Gastrocnemius medialis (tissue), 4 donors: ENCODE results near the gene TMEFF1. TPM values are rescaled to one million over a fixed set of nuclear protein-coding genes. Genes with fewer than 3 reads are reported as not detected.

Experiments
- ATAC-seq, 2 donors: fragments of 150-250 bp; one replicate each; pipeline ENCODE4 v1.9.1; 2016
- DNase-seq, 2 donors: peaks; one replicate each; pipeline ENCODE4 v3.0.0-alpha.2; 2019
- H3K27ac ChIP-seq, 4 donors: fragments of 200-600 bp; sonication (generic); 1 replicate in 1 of 4; 2 replicates in 3 of 4; pipeline ENCODE4 v1.5.1; 2016 to 2018; ENCODE audit warnings: mild to moderate bottlenecking in 2 of 4, moderate library complexity in 1 of 4
- H3K27me3 ChIP-seq, 3 donors: fragments of 200-600 bp; sonication (generic) in 2 of 3; 1 replicate in 1 of 3; 2 replicates in 2 of 3; pipeline versions ENCODE4 v1.5.1 to v1.6.0; 2016 to 2019; ENCODE audit warnings: mild to moderate bottlenecking in 1 of 3, moderate library complexity in 1 of 3
- H3K36me3 ChIP-seq, 2 donors: fragments of 200-600 bp; sonication (generic) in 1 of 2; one replicate each; pipeline ENCODE4 v1.5.1; 2017 to 2018
- H3K4me1 ChIP-seq, 2 donors: fragments of 200-600 bp; sonication (generic) in 1 of 2; one replicate each; pipeline ENCODE4 v1.5.1; 2016 to 2017; ENCODE audit warnings: mild to moderate bottlenecking in 2 of 2
- H3K4me3 ChIP-seq, 4 donors: fragments of 200-600 bp; sonication (generic) in 3 of 4; 1 replicate in 1 of 4; 2 replicates in 3 of 4; pipeline ENCODE4 v1.5.1; 2016 to 2019; ENCODE audit warnings: mild to moderate bottlenecking in 2 of 4
- H3K9me3 ChIP-seq, 3 donors: fragments of 200-600 bp; sonication (generic) in 2 of 3; 1 replicate in 1 of 3; 2 replicates in 2 of 3; pipeline ENCODE4 v1.5.1; 2016 to 2019
- POLR2A ChIP-seq, 2 donors: fragments of 450-650 bp; IDR thresholded peaks; one replicate each; pipeline ENCODE4 v1.6.1; 2017; ENCODE audit warnings: antibody characterized with exemption in 2 of 2, mild to moderate bottlenecking in 2 of 2, moderate library complexity in 2 of 2
- in situ Hi-C, 4 donors: fragments of 200-750 bp; cut with MboI; loops; one replicate each; pipeline versions ENCODE4 v1.15.0 to v1.8.0; 2017; ENCODE audit warnings: low sequenced_read_pairs in 4 of 4
- intact Hi-C: fragments of 100-400 bp; cut with DNase I; formaldehyde crosslinking; loops from one replicate; pipeline ENCODE4 v1.15.1; 2023; ENCODE audit warnings: low total_unique reads
- total RNA-seq, 4 donors: library from RNA; depleted of rRNA; stranded (reverse); fragments of >200 nt; gene quantifications; one replicate each; pipeline versions ENCODE4 v1.1.0 to v1.2.3, GENCODE V29; 2016
- TF ChIP-seq, protein P1 (sequence below), 5 experiments: fragments of 450-650 bp in 3 of 5; fragments of 200-600 bp in 2 of 5; sonication (generic) in 2 of 5; IDR thresholded peaks in 4 of 5; conservative IDR thresholded peaks in 1 of 5; 1 replicate in 4 of 5; 2 replicates in 1 of 5; pipeline ENCODE4 v1.5.1; 2016 to 2019; ENCODE audit warnings: antibody characterized with exemption in 5 of 5, mild to moderate bottlenecking in 3 of 5, moderate library complexity in 3 of 5

The TMEFF1 gene
- total RNA-seq, 4 donors from 2014 or later: not detected

DNA sequence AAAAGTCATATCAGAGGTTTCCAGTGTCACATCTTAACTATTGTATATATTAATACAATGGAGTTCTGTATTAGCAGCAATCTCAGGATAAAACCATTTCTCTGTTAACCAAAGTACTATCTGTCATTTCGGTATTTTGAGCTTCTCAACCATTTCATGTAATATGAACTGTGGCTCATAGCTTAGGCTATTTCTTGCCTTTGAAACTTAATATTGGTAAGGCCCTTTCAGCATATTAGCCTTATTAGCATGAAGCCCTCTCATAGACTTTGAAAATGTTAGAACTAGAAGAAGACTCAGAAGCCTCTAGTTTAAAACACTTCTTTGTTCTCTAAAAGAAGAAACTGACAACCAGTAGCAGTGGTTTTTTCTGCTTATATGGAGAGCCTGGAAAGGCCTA is 105.7 kb downstream of the TMEFF1 start:
- Histone ChIP-seq H3K4me3 (peak overlapping the region; percentile 44 to 60 (median 54)), H3K4me1 (peaks cover 34 to 45% of the 10 kb centered on the region in 2 donors), H3K9me3 (no peaks in the 10 kb centered on the region), H3K36me3 (no peaks in the 10 kb centered on the region), H3K27me3 (no peaks in the 10 kb centered on the region), H3K27ac (peak overlapping the region; percentile 80 to 94 (median 88))
- DNase-seq (no peak), ATAC-seq (no peak)
- TF ChIP-seq POLR2A (IDR thresholded peaks at IDR 0.05): no peak
- TF ChIP-seq, protein P1, sequence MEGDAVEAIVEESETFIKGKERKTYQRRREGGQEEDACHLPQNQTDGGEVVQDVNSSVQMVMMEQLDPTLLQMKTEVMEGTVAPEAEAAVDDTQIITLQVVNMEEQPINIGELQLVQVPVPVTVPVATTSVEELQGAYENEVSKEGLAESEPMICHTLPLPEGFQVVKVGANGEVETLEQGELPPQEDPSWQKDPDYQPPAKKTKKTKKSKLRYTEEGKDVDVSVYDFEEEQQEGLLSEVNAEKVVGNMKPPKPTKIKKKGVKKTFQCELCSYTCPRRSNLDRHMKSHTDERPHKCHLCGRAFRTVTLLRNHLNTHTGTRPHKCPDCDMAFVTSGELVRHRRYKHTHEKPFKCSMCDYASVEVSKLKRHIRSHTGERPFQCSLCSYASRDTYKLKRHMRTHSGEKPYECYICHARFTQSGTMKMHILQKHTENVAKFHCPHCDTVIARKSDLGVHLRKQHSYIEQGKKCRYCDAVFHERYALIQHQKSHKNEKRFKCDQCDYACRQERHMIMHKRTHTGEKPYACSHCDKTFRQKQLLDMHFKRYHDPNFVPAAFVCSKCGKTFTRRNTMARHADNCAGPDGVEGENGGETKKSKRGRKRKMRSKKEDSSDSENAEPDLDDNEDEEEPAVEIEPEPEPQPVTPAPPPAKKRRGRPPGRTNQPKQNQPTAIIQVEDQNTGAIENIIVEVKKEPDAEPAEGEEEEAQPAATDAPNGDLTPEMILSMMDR (IDR thresholded peaks at IDR 0.05 in 4 of 5, conservative IDR thresholded peaks at IDR 0.05 in 1 of 5): no peak
- intact Hi-C loops: loop anchor here (5.0 kb wide), 2 partner anchors 226 to 1221 kb away; partner anchors contain the start of gene TEX10
- in situ Hi-C loops: loop anchor here in 1 of 4 donors (25.0 kb wide), 1 partner anchor 141 kb away; the partner anchor contains the start of gene MSANTD3

DNA sequence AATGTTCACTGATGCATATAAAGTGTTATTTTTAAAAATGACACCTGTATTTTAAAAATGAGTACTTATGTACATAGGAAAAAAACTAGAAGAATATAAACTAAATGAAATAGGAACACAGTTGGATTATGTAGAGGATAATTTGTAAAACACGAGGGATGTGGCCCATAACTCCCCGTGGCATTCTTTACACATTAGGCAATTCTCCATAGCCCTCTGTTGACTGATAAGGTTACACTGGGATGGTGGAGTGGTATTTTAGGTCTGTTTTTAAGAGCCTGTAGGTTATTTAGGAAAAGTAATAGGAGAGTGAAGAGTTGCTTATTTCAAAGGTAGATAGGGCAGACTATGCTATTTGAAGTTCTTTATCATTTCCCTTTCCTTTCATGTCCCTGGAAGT is 106.7 kb downstream of the TMEFF1 start:
- TF ChIP-seq, protein P1 (IDR thresholded peaks at IDR 0.05 in 4 of 5, conservative IDR thresholded peaks at IDR 0.05 in 1 of 5): no peak
- TF ChIP-seq POLR2A (IDR thresholded peaks at IDR 0.05): no peak
- ATAC-seq: no peak
- Histone ChIP-seq H3K36me3 (no peaks in the 10 kb centered on the region), H3K4me3 (peak overlapping the region; percentile 44 to 60 (median 54)), H3K27me3 (no peaks in the 10 kb centered on the region), H3K27ac (peak overlapping the region; percentile 80 to 94 (median 88)), H3K9me3 (no peaks in the 10 kb centered on the region), H3K4me1 (peaks cover 41 to 55% of the 10 kb centered on the region in 2 donors)
- in situ Hi-C loops: loop anchor here in 3 of 4 donors (10.0 to 25.0 kb wide), 3 partner anchors 135 to 145 kb away; partner anchors contain the start of gene MSANTD3 (in 1 of the 3)
- DNase-seq: no peak
- intact Hi-C loops: loop anchor here (2.0 to 5.0 kb wide), 4 partner anchors 139 to 1222 kb away; partner anchors contain the start of genes MSANTD3 and TEX10

DNA sequence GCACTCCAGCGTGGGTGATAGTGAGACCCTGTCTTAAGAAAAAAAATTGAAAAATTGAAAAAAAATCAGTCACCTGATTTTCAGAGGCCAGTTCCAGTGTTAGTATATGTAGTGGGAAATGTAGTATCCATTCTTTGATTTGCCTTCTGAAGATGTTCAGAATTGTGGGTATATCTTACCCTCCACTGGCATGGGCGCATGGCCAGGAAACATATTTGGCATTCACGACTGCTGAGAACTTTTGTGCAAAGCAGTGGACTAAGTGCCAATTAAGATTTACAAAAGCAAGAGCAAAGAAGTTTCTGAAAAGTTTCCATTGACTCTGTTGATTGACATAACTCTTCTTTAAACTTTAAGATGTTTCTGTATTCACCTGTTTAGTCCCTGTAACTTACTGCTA is 107.3 kb downstream of the TMEFF1 start:
- ATAC-seq (no peak), DNase-seq (peak in 1 of 2 donors; percentile 17)
- Histone ChIP-seq H3K36me3 (no peaks in the 10 kb centered on the region), H3K9me3 (no peaks in the 10 kb centered on the region), H3K27me3 (no peaks in the 10 kb centered on the region), H3K4me1 (peaks cover 40 to 56% of the 10 kb centered on the region in 2 donors), H3K27ac (peak overlapping the region; percentile 80 to 94 (median 88)), H3K4me3 (peak overlapping the region; percentile 44 to 60 (median 54))
- TF ChIP-seq, protein P1 (IDR thresholded peaks at IDR 0.05 in 4 of 5, conservative IDR thresholded peaks at IDR 0.05 in 1 of 5): no peak
- intact Hi-C loops: loop anchor here (2.0 to 5.0 kb wide), 2 partner anchors 139 to 153 kb away; partner anchors contain the start of gene MSANTD3
- in situ Hi-C loops: loop anchor here in 3 of 4 donors (10.0 to 25.0 kb wide), 3 partner anchors 135 to 145 kb away; partner anchors contain the start of gene MSANTD3 (in 1 of the 3)

DNA sequence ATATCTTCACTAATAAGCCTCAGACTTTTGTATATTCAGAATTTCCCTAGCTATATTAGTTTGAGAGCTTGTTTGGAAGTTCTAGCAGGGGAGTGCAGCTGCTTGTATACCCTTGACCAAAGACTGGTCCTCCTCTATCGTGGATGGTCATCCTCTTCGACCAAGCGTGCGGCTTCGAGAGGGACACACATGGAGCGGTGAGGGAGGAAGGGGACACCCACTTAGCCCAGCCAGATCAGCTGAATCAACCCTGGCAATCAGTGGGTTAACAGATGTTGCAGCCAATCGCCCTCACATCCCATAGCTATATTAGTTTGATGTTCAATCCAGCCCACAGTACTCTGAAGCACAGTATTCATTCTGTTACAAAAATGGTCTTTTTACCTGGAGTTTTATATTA is 108.1 kb downstream of the TMEFF1 start:
- in situ Hi-C loops (loop anchor here in 3 of 4 donors (10.0 to 25.0 kb wide), 3 partner anchors 136 to 146 kb away; partner anchors contain the start of gene MSANTD3 (in 1 of the 3)), intact Hi-C loops (loop anchor here (2.0 to 5.0 kb wide), 2 partner anchors 140 to 154 kb away; partner anchors contain the start of gene MSANTD3)
- TF ChIP-seq POLR2A (IDR thresholded peaks at IDR 0.05): no peak
- TF ChIP-seq, protein P1 (IDR thresholded peaks at IDR 0.05 in 4 of 5, conservative IDR thresholded peaks at IDR 0.05 in 1 of 5): no peak
- H3K27me3 ChIP-seq: no peaks in the 10 kb centered on the region
- H3K36me3 ChIP-seq: peaks cover 0 to 7% of the 10 kb centered on the region in 2 donors
- H3K27ac ChIP-seq: peak overlapping the region; percentile 80 to 94 (median 88)
- peak overlapping the region; percentile 44 to 60 (median 54) for H3K4me3 ChIP-seq
- H3K4me1 ChIP-seq: peaks cover 32 to 49% of the 10 kb centered on the region in 2 donors
- peak in 1 of 2 donors; percentile 28 for ATAC-seq
- no peak for DNase-seq
- no peaks in the 10 kb centered on the region for H3K9me3 ChIP-seq
